GM21360 (cell line): ENCODE data around the gene RPH3AL.

Experiments used
- ATAC-seq: cut with Tn5 transposase; IDR thresholded peaks from one replicate; pipeline ENCODE4 v1.9.1; 2021; ENCODE audit warnings: mild to moderate bottlenecking, moderate library complexity; ENCODE audit not compliant: unreplicated experiment

Gene RPH3AL, protein sequence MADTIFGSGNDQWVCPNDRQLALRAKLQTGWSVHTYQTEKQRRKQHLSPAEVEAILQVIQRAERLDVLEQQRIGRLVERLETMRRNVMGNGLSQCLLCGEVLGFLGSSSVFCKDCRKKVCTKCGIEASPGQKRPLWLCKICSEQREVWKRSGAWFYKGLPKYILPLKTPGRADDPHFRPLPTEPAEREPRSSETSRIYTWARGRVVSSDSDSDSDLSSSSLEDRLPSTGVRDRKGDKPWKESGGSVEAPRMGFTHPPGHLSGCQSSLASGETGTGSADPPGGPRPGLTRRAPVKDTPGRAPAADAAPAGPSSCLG

DNA sequence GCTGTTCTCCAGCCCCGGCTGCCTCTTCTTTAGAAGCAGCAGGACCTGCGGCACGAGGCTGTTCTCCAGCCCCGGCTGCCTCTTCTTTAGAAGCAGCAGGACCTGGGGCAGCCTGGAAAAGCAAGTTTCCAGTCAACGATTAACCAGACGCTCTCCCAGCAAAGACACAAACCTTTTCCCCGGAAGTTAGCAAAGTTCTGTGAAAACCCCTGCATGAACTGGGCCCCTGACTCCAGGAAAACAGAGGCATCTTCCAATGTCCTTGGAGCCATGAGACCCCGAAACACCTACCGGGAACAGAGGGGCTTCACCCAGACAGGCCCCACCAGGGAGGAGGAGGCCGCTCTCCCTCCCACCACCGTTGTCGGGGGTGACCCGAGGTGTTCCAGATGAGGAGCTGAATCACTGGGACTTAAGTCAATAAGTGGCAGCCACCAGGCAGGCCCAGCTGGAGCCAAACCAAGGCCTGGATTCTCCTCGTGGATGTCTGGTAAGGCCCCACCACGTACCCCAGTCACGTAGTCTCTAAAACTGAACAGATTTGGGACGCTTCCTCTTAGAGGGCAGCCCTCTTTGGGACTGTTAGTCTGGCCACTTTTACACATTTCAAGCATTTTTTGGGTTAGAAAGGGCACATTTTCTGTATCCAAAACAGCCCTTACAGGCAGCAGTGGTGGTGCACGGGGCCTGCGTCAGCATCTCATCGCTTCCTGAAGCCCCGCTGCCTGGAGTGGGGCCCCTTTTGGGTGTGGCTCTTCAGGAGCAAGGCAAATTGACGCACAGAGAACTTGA is at the start of gene RPH3AL:
Gene RPH3AL (minus strand): TSS at position 387 of the 792 bp plus-strand sequence. CDS start 25,264 bp downstream, outside the sequence.
- ATAC-seq = no peak

DNA sequence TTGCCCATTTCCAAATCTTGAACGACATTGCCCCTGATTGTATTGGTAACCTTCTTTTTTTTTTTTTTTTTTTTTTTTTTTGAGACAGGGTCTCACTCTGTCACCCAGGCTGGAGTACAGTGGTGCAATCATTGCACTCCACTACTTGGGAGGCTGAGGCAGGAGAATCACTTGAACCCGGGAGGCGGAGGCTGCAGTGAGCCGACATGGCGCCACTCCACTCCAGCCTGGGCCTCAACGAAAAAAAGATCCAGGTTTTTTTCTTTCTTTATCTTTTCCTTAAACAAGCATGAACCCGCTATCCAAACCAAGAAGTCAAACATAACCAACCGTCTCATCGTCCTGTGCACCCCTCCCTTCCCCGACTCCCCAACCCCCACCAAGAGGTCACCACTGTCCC is 47.6 kb upstream of the RPH3AL start:
- ATAC-seq = no peak

DNA sequence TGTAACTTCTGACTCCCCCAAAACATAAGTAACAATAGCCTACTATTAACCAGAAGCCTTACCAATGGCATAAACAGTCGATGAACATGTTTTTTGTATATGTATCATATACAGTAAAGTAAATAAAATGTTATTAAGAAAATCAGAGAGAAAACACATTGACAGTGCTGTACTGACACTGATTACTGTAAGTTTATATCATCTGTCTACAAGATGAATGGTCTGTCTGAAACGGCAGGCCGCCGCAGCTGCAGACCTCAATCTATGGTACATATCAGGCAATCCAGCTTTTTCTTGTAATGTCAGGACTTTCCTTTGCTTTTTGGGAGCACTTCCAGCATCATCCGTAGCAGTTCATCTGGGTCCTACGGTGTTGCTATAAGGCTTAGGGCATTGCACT is 44.2 kb upstream of the RPH3AL start:
- no peak for ATAC-seq

DNA sequence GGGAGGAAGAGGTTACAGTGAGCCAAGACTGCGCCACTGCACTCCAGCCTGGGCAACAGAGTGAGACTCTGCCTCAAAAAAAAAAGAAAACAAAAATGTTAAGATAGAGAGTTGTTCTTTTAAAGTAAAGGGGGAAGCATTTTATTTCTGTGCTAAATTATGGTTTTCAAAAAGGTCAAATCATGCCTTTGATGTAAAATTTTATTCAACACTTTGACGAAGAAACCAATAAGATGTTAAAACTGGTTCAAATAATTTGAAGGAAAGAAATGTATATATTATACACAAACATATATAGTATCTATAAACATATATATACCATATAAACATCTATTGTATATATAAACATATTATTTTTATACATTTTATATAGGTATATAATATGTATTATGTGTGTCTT is 43.4 kb upstream of the RPH3AL start:
- no peak for ATAC-seq

DNA sequence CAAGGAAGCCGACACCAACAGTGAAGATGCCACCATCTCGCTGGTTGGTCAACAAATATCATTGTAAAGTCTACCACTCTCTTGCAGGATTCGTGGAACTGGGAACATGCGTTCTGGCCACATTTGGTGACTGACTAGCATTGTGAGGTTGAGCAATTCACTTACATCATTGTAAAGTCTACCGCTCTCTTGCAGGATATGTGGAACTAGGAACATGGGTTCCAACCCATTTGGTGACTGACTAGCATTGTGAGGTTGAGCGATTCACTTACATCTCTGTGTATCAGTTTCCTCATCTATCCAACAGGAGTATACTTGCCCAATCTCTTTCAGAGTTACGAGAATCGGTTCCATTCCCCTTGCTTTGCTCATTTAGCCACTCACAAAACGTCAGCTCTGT is 42.6 kb upstream of the RPH3AL start:
- no peak for ATAC-seq

DNA sequence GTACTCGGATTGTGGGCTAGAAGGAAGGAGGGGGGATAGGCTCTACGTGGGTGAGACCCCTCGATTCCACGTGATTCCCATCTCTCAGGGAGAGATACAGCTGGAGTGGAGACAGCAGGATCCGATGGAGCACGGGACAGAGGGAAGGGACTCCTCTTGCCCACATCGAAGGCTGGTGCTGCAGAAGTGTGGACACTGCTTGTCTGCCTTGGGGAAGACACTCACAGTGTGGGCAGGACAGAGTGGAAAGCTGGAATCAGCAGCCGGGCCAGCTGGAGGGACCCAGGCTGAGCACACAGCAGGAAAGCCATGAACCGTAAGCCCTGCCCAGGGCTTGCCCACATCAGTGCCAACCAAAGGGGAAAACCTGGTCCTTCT is 42.1 kb upstream of the RPH3AL start:
- no peak for ATAC-seq

DNA sequence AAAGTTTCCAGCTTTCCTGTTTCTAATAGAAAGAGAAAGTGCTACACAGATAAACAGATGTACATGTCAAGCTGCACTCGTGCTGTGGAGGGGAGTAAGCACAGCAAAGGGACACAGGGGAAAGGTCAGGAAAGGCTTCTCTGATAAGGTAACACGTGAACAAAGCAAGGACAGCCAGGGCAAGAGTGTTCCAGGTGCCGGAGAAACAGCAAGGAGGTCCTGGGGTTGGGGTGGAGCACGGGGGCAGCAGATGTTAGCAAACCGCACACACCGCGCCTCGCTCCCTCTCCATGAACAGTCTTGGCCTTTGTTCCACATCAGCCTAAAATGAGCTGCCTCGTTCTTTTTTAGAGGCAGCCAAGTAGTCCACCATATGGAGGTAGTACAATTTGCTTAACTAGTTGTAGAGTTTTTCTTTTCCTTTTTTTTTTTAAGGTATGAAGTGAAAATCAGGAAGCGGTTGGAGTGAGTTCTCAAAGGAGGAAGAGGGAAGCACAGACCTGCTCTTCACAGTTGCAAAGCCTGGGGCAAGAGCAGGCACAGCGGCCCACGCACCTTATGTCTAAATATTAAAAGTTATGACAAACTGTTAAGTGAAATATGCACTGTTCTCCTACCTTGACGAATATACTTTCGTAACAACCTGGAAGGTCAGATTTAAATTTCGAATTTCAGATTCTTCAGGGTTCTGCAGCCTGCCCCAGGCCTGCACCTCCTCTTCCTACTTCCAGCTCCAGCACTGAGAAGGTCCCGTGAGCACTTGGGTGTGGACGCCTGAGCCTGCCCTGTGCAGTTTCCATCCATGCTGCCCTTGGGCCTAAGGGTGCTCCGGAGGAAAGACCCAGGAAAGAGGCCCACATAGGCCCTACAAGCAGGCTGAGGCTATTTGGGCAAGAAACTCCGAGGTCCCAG is 41.5 kb upstream of the RPH3AL start:
- ATAC-seq = no peak

DNA sequence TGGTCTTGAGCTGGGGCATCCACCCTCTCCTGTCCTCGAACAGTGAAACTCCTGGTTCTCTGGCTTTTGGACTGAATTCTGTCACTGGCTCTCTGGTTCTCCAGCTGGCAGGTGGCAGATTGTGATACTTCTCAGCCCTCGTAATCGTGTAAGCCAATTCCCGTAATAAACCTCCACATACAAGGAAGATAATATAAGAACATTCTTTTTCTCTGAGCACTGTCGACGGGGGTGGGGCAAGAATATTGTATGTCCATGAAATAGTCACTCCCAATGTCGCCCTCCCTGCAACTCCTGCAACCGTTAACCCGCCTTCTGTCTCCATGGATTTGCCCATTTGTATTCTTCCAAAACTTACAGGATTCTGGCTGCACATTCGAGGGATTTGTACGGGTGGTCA is 39.2 kb upstream of the RPH3AL start:
- ATAC-seq = no peak

DNA sequence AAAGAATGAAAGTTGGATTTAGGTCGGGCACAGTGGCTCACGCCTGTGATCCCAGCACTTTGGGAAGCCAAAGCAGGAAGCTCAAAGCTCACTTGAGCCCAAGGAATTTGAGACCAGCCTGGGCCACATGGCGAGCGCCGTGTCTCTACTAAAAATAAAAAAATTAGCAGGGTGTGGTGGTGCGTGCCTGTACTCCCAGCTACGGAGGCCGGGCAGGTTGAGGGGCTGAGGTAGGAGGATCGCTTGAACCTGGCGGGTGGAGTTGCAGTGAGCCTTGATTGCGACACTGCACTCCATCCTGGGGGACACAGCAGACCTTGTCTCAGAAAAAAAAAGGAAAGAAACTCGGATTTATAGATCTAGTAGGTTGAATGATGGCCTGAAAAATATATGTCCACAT is 37.4 kb upstream of the RPH3AL start:
- no peak for ATAC-seq

DNA sequence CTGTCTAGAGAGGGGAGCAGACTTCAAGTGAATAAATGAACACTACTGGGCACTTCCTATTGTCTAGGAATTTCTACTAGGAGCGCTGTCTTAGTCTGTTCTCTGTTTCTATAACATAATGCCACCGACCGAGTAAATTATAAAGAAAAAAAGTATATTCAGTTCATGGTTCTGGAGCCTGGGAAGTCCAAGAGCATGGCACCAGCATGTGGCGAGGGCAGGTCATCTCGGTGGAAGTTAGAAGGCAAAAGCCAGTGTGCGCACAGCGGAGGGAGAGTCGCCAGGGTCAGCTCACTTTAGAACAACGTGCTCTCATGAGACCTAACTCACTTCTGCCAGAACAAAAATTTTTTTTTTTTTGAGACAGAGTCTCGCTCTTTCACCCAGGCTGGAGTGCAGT is 35.5 kb upstream of the RPH3AL start:
- ATAC-seq = no peak

DNA sequence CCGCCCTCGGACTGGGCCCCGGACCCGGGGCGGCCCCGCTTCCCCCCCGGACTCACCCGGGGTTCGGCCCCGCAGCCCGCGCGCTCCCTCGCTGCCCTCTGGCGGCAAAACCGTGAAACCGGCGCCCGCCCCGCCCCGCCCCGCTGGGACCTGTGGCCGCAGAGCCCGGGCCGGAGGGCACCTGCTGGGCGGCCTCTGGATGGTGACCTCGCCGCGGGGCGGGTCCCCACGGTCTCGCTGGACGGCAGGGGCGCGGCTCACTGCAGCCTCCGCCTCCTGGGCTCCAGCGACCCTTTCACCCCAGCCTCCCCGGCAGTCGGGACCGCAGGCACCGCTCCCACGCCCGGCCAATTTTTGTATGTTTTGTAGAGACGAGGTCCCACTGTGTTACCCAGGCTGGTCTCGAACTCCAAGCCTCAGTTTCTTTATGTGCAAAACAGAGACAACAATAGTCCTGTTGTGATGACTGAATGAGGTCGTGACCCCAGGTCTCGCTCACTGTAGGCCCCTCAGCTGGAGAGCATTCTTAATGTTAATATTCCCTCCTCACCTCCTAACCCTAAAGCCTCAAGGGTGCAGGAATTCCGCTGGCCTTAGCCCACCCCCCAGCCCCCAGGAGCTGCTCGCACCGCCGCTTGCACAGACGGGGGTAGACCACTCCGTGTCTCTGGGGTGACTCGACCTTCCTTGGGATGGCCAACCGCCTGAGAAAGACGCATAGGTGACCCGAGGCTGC is 33.7 kb upstream of the RPH3AL start:
- no peak for ATAC-seq

DNA sequence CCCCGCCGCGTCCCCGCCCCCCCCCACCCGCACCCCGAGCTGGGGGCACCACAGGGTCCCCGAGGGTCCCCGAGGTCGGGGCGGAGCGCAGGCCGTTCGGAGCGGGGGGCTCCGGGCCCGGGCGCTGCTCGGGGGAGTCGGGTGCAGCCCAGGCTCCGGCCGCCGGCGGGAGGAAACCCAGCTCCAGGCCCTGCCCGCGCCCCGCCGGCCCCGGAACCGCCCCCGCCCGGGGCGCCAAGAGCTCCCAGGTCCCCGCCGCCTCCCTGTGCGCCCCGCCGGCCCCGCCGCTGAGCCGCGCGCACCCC is 33.2 kb upstream of the RPH3AL start:
- ATAC-seq = no peak

DNA sequence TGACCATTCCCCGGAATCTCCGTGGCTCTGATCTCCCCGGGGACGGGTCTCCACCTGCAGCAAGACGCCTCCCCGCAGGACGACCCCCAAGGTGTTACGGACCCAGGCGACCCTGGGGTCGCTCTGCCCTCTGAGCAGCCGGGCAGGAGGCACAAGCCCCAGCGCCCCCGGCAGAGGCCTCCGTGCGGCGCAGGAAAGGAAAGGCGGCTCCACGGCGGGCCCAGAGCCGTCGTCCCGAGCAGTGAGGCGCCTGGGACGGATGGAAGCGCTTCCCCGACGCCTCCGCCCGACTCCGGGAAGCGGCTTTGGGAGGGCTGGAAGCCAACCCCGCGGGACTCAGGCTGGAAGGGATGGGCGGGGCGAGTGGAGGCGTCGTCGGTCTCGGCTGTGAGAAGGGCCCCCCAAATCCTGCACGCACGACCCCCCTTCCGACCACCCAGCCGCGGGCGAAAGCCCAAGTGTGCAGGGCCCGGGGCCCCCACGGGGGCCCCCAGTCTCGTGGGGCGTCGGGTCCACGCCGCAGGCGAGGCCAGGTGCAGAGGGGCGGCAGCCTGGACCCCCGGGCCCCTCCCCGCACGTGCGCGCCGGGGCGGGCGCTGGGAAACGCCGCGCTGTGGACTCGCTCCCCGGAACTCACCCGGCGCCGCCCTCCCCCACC is 32.7 kb upstream of the RPH3AL start:
- ATAC-seq = no peak

DNA sequence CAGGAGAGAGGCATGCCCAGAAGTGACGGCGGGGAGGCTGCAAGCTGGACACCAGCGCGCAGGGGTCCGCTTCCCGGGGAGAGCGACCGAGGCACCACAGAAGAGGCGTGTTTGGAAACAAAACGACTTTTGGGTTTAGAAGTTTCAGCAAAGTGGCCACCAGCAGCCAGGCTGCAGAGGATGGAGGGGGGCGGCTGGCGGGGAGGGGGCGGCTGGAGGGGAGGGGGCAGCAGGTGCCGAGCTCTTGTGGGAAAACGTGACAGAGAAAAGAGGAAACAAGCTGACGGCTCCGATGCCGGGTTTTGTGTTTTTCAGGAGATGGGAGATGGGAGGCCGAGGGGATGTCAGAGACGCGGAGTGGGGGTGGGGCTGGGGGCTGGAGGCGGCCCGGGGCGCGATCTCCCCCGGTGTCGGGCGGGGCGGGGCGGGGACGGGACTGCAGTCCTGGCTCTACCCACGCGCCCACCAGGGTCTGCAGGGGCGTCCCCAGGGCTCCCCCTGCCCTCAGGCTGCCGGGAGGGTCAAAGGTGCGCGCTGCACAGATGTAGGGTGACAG is 32.1 kb upstream of the RPH3AL start:
- no peak for ATAC-seq

DNA sequence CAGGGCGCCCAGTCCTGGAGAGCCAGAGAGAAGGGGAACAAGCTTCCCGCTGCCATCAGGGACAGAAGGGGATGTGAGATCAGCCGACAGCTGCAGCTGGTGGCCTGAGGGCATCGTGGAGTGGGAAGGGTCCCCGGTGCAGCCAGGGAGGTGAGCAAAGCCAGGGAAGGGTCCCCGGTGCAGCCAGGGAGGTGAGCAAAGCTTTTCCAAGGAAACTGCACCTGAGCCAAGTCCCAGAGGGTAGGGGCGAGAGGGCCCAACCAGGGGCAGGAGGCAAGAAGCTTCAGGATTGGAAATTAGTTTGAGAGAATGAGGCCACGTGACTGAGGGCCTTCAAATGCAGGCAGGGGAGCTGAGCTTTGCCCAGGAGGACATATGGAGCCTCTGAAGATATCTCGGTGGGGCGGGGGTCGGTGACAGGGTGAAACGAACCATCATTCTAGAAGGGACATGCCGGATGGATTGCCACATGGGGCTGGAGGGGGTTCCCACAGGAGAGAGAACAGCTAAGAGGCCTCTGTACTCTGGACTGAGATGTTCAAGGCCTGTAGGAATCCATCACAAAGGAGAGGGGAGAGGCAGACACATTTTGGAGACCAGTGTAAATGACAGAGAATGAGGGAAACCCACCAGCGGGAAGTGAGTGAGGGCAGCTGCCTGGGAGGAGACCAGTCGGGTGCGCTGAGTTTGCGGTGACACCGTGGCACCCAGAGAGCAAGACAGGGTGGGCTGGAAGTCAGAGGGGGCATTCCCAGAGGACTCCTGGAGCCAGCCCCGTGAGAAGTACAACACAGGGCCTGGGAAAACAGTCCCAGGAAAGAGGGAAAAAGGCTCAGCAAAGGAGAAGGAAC is 31.4 kb upstream of the RPH3AL start:
- no peak for ATAC-seq

DNA sequence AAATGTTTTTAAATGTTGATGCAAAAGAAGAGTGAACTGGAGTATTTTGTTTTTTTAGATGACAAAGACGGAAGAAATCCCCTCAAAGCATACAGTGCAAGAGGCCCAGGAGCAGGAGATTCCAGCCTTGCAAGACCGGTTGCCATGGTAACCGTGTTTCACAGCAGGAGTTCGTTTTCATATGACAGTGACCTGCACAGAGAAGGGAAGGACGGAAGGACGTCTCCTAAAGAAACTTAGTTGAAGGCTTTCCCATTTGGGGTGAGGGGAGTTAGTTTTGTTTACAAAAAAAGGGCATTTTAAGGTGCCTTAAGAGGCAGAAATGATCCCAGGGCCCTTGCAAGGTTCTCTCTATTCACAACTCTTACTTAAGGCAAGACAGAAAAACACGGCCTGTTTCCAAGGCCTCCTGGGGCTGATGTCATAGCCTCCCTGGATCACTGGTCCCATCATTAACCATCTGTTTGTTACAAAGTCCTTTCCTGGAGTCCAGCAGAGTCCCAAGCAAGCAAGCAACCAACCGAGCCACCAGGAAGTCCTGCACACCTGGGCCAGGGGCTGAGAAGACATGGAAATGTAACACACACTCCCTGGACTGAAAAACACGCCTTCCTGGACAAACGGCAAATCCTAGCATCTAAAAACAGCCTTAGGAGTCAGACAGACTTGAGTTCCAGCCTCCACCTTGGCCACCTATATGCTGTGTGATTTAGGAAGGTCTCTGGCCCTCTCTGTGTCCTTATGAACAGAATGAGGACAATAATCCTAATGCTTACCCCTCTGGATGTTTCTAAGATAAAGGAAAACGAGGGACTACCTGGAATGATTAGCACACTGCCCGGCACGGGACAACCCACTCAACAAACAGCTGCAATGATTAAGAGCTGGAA is 30.3 kb upstream of the RPH3AL start:
- ATAC-seq = no peak

DNA sequence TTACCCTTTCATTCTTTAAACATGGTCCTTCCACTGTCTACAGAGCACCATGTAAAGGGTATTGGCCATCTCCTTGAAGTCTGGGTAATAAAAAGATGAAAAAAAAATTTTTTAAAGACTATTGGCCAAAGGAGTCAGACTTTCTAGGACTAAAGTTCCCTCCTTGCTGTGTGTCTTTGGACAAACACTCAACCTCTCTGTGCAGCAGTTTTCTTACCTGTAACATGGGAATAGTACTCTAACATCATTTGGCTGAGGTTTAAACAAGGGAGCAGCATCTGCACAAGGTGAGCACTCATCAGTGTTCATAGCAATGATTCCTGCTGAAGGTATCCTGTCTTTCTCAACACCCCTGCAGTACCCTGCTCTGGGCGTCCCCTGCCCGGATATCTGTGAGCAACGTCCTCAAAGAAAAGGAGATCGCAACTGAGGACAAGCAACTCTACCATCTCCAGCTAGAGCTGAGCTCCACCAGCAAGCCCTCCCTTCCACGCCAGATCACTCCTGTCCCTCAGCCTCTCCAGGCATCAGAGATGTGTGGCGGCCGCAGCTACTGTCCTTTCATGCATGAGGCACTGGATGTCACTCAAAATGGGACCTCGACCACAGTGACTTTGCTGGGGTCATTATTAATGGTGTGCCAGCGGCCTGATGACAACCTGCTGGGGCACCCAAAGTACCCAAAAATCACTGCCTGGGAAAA is 29.5 kb upstream of the RPH3AL start:
- no peak for ATAC-seq

DNA sequence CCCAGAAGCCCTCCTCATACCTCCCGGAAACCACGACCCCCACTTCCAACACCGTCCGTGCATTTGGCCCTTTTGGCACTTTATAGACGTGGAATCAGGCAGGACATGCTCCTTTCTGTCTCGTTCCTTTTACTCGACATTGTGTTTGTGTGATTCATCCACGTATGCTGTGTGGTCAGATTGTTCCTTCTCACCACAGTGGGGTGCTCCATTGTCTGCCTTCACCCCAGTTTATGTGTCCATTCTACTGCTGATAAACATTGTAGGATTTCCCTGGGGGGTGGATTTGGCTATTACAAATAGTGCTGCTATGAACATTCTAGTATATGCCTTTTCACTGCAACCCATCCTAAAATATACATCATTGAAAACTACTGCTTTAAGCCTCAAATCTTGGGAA is 28.9 kb upstream of the RPH3AL start:
- no peak for ATAC-seq
